Activated T-cell treated with anti-CD3 and anti-CD28 coated beads, Interleukin-2, amount 50 U/mL, for 1 hour (primary cell): Measurements from ENCODE around the gene NQO1.
"Not testable (repeated sequence)": the region's sequence is repeated elsewhere in the genome, so short reads cannot be mapped to it uniquely, and the experiment has no call there.

Experiments used
- DNase-seq: peaks from one replicate; pipeline ENCODE4 v3.0.0-alpha.2; 2020

Gene NQO1

GRCh38 chr16:69741951-69742904 lies 15.9 kb upstream of the NQO1 start:
- no peak for DNase-seq

GRCh38 chr16:69741519-69741918 lies 15.2 kb upstream of the NQO1 start:
- no peak for DNase-seq

GRCh38 chr16:69732101-69732500 lies 5.7 kb upstream of the NQO1 start:
- DNase-seq = no peak

- not testable (repeated sequence) for DNase-seq
These were observed 4.9 kb upstream of the NQO1 start for GRCh38 chr16:69731280-69731679.

- DNase-seq = not testable (repeated sequence)
These were observed 2.7 kb upstream of the NQO1 start for GRCh38 chr16:69729030-69729429.

- DNase-seq = no peak
These were observed 1.5 kb upstream of the NQO1 start for GRCh38 chr16:69727916-69728270.

- no peak for DNase-seq
These were observed 664 bp downstream of the NQO1 start for GRCh38 chr16:69725480-69726312.

GRCh38 chr16:69724981-69725479 lies 1.3 kb downstream of the NQO1 start:
- DNase-seq = no peak

GRCh38 chr16:69724414-69724873 lies 1.9 kb downstream of the NQO1 start:
- no peak for DNase-seq

- no peak for DNase-seq
These were observed 4.9 kb downstream of the NQO1 start for GRCh38 chr16:69721441-69721957.

GRCh38 chr16:69720822-69721430 lies 5.4 kb downstream of the NQO1 start:
- no peak for DNase-seq

- DNase-seq = no peak
These were observed 8.1 kb downstream of the NQO1 start for GRCh38 chr16:69718111-69718764.

GRCh38 chr16:69717066-69717465 lies 9.3 kb downstream of the NQO1 start:
- DNase-seq = no peak

- DNase-seq = no peak
These were observed 13.3 kb downstream of the NQO1 start for GRCh38 chr16:69712914-69713581.

GRCh38 chr16:69712277-69712676 lies 14.1 kb downstream of the NQO1 start:
- no peak for DNase-seq

- no peak for DNase-seq
These were observed 15.1 kb downstream of the NQO1 start for GRCh38 chr16:69711115-69711740.

GRCh38 chr16:69709456-69710084 lies 16.8 kb downstream of the NQO1 start:
- DNase-seq = no peak

GRCh38 chr16:69707920-69708683 lies 18.3 kb downstream of the NQO1 start:
- DNase-seq = no peak

GRCh38 chr16:69706975-69707340 lies 19.4 kb downstream of the NQO1 start:
- DNase-seq = no peak
